K562 (cell line): ENCODE results near the gene SEPTIN8. TPM values are rescaled to one million over a fixed set of nuclear protein-coding genes. Genes with fewer than 3 reads are reported as not detected.

Experiments used
- BCOR ChIP-seq: fragments of 450-650 bp; IDR thresholded peaks from 2 replicates; pipeline ENCODE4 v1.6.1; 2016
- CBFA2T2 ChIP-seq: fragments of 450-650 bp; conservative IDR thresholded peaks from 2 replicates; pipeline ENCODE4 v1.6.1; 2017; ENCODE audit warnings: mild to moderate bottlenecking
- CBFA2T3 ChIP-seq: fragments of 450-650 bp; IDR thresholded peaks from 2 replicates; pipeline ENCODE4 v1.6.1; 2017
- CTBP1 ChIP-seq: fragments of 450-650 bp; IDR thresholded peaks from 2 replicates; pipeline ENCODE4 v1.6.1; 2016; ENCODE audit warnings: borderline replicate concordance
- CXXC5 ChIP-seq: fragments of 250-450 bp; sonication (Bioruptor Pico); IDR thresholded peaks from 2 replicates; pipeline ENCODE4 v1.8.0; 2022; ENCODE audit warnings: inconsistent platforms, mild to moderate bottlenecking, moderate library complexity
- GABPA ChIP-seq: fragments of 200-800 bp; sonication (Bioruptor generic); conservative IDR thresholded peaks from 2 replicates; pipeline ENCODE4 v1.6.1; 2016; ENCODE audit warnings: low read depth, missing genetic modification characterization, missing compliant biosample characterization
- HDAC2 ChIP-seq: fragments of 450-650 bp; IDR thresholded peaks from 2 replicates; pipeline ENCODE4 v1.6.1; 2016; ENCODE audit warnings: mild to moderate bottlenecking
- LEF1 ChIP-seq: fragments of 450-650 bp; IDR thresholded peaks from 2 replicates; pipeline ENCODE4 v1.6.1; 2016; ENCODE audit warnings: mild to moderate bottlenecking
- MTA2 ChIP-seq: fragments of 450-650 bp; IDR thresholded peaks from 2 replicates; pipeline ENCODE4 v1.6.1; 2016; ENCODE audit warnings: low read depth
- MXI1 ChIP-seq: IDR thresholded peaks from 2 replicates; pipeline ENCODE4 v1.6.1; 2011; ENCODE audit warnings: low read depth, mild to moderate bottlenecking, improper control_type of control experiment, low read length
- NCOR1 ChIP-seq: fragments of 450-650 bp; IDR thresholded peaks from 2 replicates; pipeline ENCODE4 v1.6.1; 2016; ENCODE audit warnings: mild to moderate bottlenecking, moderate library complexity
- NR2C2 ChIP-seq, 2 experiments: fragments of 200-800 bp in 1 of 2; sonication (Bioruptor generic) in 1 of 2; sonication (generic) in 1 of 2; formaldehyde crosslinking in 1 of 2; IDR thresholded peaks; 2 replicates each; pipeline versions ENCODE4 v1.6.1 to v1.8.0; 2016 to 2022; ENCODE audit warnings: mild to moderate bottlenecking in 1 of 2, missing compliant biosample characterization in 1 of 2, missing genetic modification characterization in 1 of 2, missing genetic modification reagents in 1 of 2
- PHF8 ChIP-seq: fragments of 200-600 bp; sonication (generic); IDR thresholded peaks from 2 replicates; pipeline ENCODE4 v1.6.1; 2012; ENCODE audit warnings: mixed run types, mild to moderate bottlenecking, inconsistent platforms, low read length, moderate library complexity, borderline replicate concordance
- PRDM10 ChIP-seq: fragments of 450-650 bp; IDR thresholded peaks from 2 replicates; pipeline ENCODE4 v1.6.1; 2018; ENCODE audit not compliant: partially characterized antibody
- SIX5 ChIP-seq, 2 experiments: IDR thresholded peaks; 2 replicates each; pipeline ENCODE4 v1.6.1; 2011; ENCODE audit warnings: low read length in 2 of 2, borderline replicate concordance in 1 of 2, low read depth in 1 of 2, mild to moderate bottlenecking in 1 of 2, moderate library complexity in 1 of 2; ENCODE audit not compliant: insufficient read depth in 1 of 2
- SPI1 ChIP-seq: IDR thresholded peaks from 2 replicates; pipeline ENCODE4 v1.6.1; 2011; ENCODE audit warnings: low read depth, low read length, control low read depth, borderline replicate concordance
- STAT5A ChIP-seq: IDR thresholded peaks from 2 replicates; pipeline ENCODE4 v1.6.1; 2012; ENCODE audit warnings: low read length, inconsistent platforms, borderline replicate concordance
- TAL1 ChIP-seq: fragments of 450-650 bp; IDR thresholded peaks from 2 replicates; pipeline ENCODE4 v1.6.1; 2016; ENCODE audit warnings: mild to moderate bottlenecking
- TEAD4 ChIP-seq, 2 experiments: sonication (generic) in 1 of 2; formaldehyde crosslinking in 1 of 2; IDR thresholded peaks; 2 replicates each; pipeline versions ENCODE4 v1.6.1 to v1.8.0; 2012 to 2022; ENCODE audit warnings: borderline replicate concordance in 1 of 2, inconsistent platforms in 1 of 2, low read length in 1 of 2, mild to moderate bottlenecking in 1 of 2, missing genetic modification reagents in 1 of 2
- ZBTB11 ChIP-seq, 3 experiments: fragments of 200-800 bp in 1 of 3; fragments of 250-450 bp in 1 of 3; fragments of 450-650 bp in 1 of 3; sonication (Bioruptor Pico) in 1 of 3; sonication (Bioruptor generic) in 1 of 3; formaldehyde crosslinking in 1 of 3; IDR thresholded peaks; 2 replicates each; pipeline versions ENCODE4 v1.6.1 to v1.8.0; 2016 to 2022; ENCODE audit warnings: mild to moderate bottlenecking in 2 of 3, missing genetic modification characterization in 2 of 3, missing compliant biosample characterization in 1 of 3, moderate library complexity in 1 of 3
- ZNF384 ChIP-seq: IDR thresholded peaks from 2 replicates; pipeline ENCODE4 v1.6.1; 2012; ENCODE audit warnings: low read depth, low read length, improper control_type of control experiment
- polyA plus RNA-seq, 8 experiments: library from polyadenylated mRNA; depleted of rRNA in 4 of 8; stranded (reverse) in 5 of 8; unstranded in 3 of 8; fragments of >200 nt; fragmentation: Nextera tagmentation in 2 of 8; fragmentation: Illumina TruSeq in 1 of 8; extraction: Ambion mirVana in 2 of 8; extraction: Trizol in 1 of 8; gene quantifications; 2 replicates each; pipeline versions ENCODE4 v1.2.1 to v1.2.3, GENCODE V29; 2011 to 2014; ENCODE audit warnings: inconsistent platforms in 1 of 8, missing spikeins in 1 of 8
- total RNA-seq, 7 experiments: library from RNA; depleted of rRNA in 6 of 7; stranded (reverse); fragments of >200 nt in 6 of 7; fragmentation: Illumina TruSeq in 2 of 7; extraction: Trizol in 2 of 7; gene quantifications; 2 replicates each; pipeline versions ENCODE4 v1.2.1 to v1.2.3, GENCODE V29; 2011 to 2021; ENCODE audit warnings: low replicate concordance in 1 of 7

SEPTIN8 gene
- total and polyA plus RNA-seq, 9 of the 15 experiments (the other 6 are each of a cell fraction or from before 2014, with no cell fraction given) = 19.3 to 142 (median 101) TPM

- TF ChIP-seq SPI1 (0 out of 2 replicates have a peak, but pooled peaks have one; percentile 4), CXXC5 (peak; percentile 66), PRDM10 (peak; percentile 72), NR2C2 (CRISPR knock-in tag; IDR thresholded peaks at IDR 0.05) (0 out of 2 replicates have a peak, but pooled peaks have one; percentile 14), NR2C2 (tag; IDR thresholded peaks at IDR 0.05) (no peak), GABPA (tag) (peak; percentile 28; the same call in 1 of the 2 replicates), HDAC2 (peak; percentile 57; the same call in 1 of the 2 replicates), MXI1 (no peak), TAL1 (peak; percentile 43; the same call in 1 of the 2 replicates), STAT5A (0 out of 2 replicates have a peak, but pooled peaks have one; percentile 8), MTA2 (peak; percentile 45), ZBTB11 (CRISPR knock-in tag; IDR thresholded peaks at IDR 0.05) (0 out of 6 replicates have a peak, but pooled peaks of 1 of the 3 experiments have one; percentile 38), ZNF384 (no peak), TEAD4 (IDR thresholded peaks at IDR 0.05; ENCODE audit: low read length) (peak; percentile 61), TEAD4 (CRISPR knock-in tag; IDR thresholded peaks at IDR 0.05; ENCODE audit: borderline replicate concordance) (no peak), CTBP1 (peak; percentile 78), NCOR1 (no peak), BCOR (0 out of 2 replicates have a peak, but pooled peaks have one; percentile 22), CBFA2T2 (peak; percentile 44), SIX5 (IDR thresholded peaks at IDR 0.05; ENCODE audit: borderline replicate concordance in 1 of 2, insufficient read depth in 1 of 2, low read depth in 1 of 2, low read length in 2 of 2) (no peak), CBFA2T3 (peak; percentile 71), PHF8 (no peak), LEF1 (peak; percentile 49; the same call in 1 of the 2 replicates)
Measured at GRCh38 chr5:132773601-132774355, 3.3 kb downstream of the SEPTIN8 start (continued).
